GM19372 (cell line): ENCODE measurements around the gene GFOD1.
"Not testable (repeated sequence)": the region's sequence is repeated elsewhere in the genome, so short reads cannot be mapped to it uniquely, and the experiment has no call there.

Experiments used
- ATAC-seq: cut with Tn5 transposase; IDR thresholded peaks from one replicate; pipeline ENCODE4 v1.9.1; 2021; ENCODE audit warnings: mild to moderate bottlenecking, low read depth, moderate library complexity; ENCODE audit not compliant: unreplicated experiment

GFOD1 gene

DNA sequence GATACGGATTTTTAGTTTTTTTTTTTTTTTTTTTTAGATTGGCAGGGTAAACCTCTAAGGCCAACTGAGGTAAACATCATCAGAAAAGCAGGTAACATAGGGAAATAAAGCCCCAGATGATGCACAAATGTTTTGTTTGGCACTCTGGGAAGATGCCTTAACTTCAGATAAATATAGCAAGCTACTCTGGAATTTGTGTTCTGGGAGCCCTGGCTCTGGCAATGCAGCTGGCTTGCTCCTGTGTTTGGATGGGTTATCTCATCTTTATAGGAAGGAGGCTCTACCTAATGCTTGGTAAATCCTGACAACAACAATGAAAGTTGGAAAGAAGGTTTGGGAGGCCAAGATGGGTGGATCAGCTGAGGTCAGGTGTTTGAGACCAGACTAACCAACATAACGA lies 77.4 kb downstream of the GFOD1 start:
- ATAC-seq: no peak

DNA sequence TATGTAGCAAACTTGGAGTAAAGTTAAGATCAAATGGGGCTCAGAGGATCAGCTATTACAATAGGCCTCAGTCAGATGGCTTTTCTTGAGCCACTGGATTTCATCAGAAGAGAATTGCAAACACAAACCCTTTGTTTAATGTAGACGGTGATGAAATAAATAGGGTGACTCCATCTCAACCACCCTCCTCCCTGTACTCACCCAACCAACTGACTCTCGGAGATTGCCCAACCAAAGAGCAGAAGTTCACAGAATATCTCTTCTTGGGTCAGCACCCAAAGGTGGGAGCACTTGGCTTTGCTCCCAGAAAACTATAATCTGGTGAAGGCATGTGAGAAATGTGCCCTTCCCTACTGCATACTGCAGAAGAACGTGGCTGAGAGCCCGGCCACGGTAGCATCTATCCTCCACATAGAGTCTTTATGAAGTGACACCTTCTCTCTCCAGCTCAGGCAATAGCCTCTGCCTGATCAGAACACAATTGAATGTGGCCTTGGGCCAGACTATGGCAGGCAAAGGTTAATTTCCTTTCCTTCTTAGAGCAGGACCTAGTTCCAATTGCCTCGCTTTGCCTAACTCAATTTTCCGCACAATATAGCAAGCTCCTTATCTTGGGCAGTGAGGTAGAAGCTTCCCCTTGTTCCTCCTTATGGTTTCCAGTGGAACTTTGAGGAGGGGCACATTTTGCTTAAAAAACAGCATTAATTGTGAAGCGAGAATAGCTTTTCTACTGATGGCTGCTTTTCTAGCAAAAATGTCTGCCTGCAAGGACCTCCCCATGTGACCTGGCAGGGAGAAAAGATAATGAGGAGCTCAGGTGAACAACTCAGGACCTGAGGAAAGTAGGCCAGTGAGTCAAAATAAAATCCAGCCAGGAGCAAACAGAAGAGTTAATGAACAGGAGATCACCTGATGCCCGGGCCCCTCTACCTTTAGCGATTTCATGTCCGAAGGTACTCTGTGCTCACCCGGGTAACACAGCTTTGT lies 79.4 kb downstream of the GFOD1 start:
- no peak for ATAC-seq

DNA sequence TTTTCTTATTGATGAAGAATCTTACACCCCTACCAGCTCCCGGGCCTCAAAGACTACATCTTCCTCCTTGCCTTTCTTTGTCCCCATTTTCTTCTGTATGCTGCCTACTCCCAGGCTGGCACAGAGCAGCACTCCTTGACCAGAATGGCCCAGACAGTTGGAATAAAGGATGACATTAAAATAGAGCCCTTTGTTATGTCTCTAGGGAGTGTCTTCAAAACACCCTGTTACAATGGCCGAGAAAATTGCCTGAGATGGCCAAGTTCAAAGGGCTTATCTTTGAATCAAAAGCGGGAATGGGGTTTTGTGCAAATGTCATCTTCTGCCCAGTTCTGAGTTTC lies 80.1 kb downstream of the GFOD1 start:
- no peak for ATAC-seq

DNA sequence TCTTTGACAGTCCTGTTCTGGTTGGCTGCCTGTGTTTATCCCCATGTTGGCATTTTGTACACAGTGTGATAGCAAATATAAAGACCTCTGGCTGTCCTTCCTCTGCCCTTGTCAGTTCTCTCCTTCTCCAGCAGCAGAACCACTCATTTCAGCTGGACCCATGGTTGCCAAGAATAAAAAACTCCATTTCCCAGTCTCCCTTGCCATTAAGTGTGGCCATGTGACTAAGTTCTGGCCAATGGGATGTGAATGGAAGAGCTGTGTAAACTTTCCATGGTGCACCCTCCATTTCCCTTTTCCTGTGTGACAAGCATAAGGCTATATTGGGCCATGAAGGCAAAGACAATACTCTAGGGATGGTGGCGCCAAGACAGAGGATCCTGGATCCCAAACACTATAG lies 80.6 kb downstream of the GFOD1 start:
- ATAC-seq: no peak

GRCh38 chr6:13405961-13406477 lies 81.4 kb downstream of the GFOD1 start:
- no peak for ATAC-seq

DNA sequence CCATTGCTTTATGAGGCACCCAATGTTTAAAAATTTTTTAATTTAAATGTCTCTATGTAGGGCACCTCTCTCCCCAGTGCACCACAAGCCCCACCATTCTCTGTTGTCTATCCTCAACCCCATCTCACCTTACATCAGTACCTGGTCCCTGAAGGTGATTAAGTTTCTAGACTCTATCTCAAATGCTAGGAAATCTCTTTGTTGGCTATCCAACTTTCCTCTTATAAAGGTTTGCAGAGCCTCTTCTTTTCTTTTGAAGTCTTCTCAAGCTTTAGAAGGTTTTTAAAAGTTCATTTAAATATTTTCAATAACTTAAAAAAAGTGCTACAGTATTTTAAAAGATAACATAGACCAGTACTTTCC lies 82.5 kb downstream of the GFOD1 start:
- ATAC-seq: no peak

GRCh38 chr6:13404228-13404891 lies 83.0 kb downstream of the GFOD1 start:
- ATAC-seq: no peak

- ATAC-seq: no peak
Observed at GRCh38 chr6:13402711-13403110, 84.7 kb downstream of the GFOD1 start.

GRCh38 chr6:13400772-13401171 lies 86.6 kb downstream of the GFOD1 start:
- no peak for ATAC-seq

DNA sequence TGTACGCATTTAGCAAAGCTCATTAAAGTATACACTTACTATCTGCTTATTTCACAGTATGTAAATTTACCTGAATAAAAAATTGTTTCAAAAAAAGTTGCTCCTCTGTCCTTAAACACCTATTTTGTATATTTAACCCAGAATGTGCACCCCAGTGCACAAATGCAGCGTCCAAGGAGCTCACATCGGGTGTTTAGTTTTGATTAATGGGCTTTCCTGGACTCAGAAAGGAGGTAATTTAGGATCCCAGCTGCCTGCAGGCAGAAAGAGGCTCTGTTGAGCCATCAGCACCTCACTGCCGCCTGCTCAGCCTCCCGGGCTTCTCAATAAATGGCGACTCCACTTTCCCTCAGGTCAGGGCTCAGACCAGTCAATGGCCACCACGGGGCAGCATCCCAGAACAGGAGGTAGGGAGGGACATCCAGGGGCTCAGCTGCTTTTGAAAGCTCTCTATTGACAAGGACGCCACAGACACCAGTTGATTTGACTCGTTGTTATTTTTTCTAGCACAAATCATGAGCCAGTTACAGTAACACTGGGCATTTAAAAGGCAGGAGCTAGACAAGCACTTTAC lies 88.9 kb downstream of the GFOD1 start:
- ATAC-seq: no peak

DNA sequence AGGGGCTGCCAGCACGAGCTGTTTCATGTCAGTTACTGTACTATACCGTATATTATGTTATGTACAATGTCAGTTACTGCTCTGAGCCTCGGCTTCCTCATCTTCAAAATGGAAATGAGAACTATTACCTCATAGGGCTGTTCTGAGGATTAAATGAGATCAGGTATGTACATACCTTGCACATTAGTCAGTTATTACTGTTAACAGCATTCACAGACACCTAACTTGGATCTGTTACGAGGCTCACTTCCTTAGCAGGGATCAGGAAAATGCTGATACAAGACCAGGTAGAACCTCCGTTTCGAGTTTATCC lies 89.4 kb downstream of the GFOD1 start:
- no peak for ATAC-seq

DNA sequence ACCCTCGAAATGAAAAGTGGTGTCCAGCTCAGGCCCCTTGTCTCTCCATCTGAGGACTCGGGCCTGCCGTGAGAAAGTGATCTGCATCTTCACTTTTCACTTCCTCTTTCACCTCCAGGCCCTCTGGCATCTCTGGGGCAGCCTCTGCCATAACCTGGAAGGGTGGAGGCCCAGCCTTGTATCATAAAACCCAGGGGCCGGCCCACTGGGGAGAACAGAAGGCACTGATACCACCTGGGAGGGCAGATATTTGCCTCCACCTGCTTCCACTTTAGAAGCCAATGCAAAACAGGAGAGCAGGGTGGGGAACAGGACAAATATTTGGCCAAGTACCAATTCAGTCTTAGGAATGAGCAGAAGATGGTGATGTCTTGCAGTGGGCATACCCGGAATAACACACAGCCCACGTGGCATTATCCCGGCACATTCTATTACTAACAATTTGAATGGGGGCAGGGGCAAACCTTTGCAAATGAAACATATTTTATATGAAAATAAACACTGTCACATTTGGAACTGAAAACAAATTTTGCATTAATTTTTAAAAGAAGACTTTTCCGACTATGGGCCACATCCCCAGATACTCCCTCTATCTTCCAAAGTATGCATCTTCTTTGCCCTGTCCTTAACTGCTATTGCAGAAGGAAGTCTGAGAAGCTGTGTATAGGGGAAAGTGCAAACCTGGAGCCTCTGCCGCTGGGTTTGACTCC lies 89.9 kb downstream of the GFOD1 start:
- ATAC-seq: peak; percentile 74

GRCh38 chr6:13396241-13396792 lies 91.1 kb downstream of the GFOD1 start:
- no peak for ATAC-seq

DNA sequence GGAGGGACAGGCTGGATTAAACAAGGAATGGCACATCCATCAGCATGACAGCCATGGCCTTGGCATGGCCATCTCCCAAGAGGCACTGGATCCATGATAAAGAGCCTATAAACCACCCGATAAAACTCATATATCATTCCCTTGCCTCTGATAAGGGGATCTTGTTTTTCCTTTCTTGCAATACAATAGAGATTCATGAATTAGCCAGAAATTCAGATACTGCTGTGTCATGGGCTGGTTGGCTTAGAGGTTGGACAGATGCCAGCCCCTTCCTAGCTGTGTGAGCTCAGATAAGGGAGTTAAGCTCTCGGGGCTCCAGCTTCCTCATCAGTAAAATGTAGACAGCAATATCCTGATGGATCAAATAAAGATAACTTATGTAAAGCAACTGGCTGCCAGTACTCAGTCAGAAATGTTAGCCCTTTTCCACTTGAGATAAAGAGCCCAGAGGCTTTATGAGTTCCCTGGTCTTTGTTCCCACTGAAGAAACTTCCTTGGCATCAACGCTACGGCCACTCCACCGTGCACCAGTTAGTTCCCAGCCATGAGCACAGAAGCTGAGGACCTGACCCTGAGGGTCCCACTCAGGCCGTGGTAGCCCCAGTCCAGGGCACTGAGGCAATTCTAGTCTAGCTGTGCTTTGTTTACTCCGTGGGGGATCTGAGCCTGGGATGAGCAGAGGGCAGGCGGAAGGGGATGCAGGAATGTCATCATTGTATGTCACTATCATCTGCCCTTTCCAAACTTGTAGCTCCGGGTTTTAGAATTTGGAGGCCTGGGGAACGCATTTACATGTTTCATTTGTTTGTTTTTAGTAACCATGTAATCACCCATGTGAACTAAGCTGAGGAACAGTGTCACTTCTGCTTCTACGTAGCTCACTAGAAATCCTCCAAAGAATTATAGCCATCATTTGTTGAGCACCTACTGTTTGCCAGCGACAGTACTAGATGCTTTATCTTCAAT lies 91.8 kb downstream of the GFOD1 start:
- no peak for ATAC-seq

DNA sequence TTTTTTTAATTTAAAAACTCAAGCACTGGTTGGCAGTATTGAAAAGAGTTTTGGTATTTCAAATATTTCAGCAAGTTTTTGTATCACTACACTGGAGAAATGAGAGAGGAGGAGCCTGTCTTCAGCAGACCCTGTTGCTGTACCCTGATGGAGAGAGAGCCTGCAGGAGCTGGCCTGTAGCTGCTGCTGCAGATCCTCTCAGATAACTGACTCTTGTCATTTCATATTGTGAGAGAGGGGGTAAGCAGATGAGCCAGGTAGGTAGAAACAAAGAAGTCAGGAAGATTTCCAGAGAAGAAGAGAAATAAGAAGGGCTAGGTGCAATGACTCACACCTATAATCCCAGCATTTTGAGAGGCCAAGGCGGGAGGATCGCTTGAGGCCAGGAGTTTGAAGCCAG lies 94.9 kb downstream of the GFOD1 start:
- ATAC-seq: no peak

- ATAC-seq: no peak
Observed at GRCh38 chr6:13391537-13391936, 95.9 kb downstream of the GFOD1 start.

DNA sequence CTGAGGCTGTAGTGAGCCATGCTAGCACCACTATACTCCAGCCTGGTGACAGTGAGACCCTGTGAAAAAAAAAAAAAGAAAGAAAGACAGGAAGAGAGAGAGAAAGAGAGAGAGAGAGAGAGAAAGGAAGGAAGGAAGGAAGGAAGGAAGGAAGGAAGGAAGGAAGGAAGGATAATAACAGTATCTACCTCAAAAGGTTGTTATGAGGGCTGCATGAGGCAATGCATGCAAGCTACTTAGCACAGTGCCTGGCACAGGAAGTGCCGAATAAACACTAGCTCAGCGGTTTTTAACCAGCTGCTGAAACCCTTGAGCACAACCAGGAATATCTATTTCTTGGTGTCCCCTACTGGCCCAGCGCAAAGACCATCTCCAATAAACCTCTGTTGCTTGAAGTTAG lies 96.7 kb downstream of the GFOD1 start:
- no peak for ATAC-seq

DNA sequence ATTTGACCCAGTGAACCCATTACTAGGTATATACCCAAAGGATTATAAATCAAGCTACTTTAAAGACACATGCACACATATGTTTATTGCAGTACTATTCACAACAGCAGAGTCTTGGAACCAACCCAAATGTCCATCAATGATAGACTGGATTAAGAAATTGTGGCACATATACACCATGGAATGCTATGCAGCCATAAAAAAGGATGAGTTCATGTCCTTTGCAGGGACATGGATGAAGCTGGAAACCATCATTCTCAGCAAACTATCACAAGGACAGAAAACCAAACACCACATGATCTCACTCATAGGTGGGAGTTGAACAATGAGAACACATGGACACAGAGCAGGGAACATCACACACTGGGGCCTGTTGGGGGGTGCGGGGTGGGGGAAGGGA lies 98.2 kb downstream of the GFOD1 start:
- not testable (repeated sequence) for ATAC-seq

GRCh38 chr6:13388769-13389168 lies 98.6 kb downstream of the GFOD1 start:
- not testable (repeated sequence) for ATAC-seq

- ATAC-seq: no peak
Observed at GRCh38 chr6:13384966-13385365, 102.4 kb downstream of the GFOD1 start.
